ENCODE measurements around the gene SPTBN1.
"Not testable (repeated sequence)": the region's sequence is repeated elsewhere in the genome, so short reads cannot be mapped to it uniquely, and the experiment has no call there.

Gene SPTBN1

DNA sequence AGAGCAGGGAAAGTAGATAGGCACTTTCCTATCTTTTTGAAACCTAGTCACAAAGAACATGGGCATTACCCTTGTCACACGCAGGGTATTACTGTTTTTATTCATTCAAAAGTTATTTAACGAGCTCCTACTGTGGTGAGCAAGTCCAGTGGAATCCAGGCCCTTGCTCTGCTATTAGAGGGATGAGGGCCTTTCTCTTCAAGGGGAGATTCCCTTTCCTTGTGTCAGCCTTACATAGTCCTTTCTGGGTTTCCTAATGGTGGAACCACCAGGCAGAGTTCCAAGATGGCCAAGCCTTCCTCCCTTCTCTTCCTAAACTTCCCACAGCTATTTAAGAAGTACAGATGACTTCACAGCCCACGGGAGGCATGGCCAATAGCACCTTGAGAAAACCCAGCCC lies 64.6 kb downstream of the SPTBN1 start:
- Histone ChIP-seq H3K9me3 (ENCODE audit: control insufficient read depth, low read depth, low read length) (no peaks in the 10 kb centered on the region), H3K36me3 (ENCODE audit: control insufficient read depth, low read depth, low read length) (no peaks in the 10 kb centered on the region), H3K4me3 (ENCODE audit: low read length) (no peak overlapping the region), H3K4me1 (ENCODE audit: control insufficient read depth, low read depth, low read length) (peaks cover 7% of the 10 kb centered on the region), H3K27me3 (ENCODE audit: control insufficient read depth, insufficient read depth, low read length) (no peaks in the 10 kb centered on the region), H3K27ac (ENCODE audit: low read length) (no peak overlapping the region), H3K9ac (ENCODE audit: low read length) (no peak overlapping the region)

DNA sequence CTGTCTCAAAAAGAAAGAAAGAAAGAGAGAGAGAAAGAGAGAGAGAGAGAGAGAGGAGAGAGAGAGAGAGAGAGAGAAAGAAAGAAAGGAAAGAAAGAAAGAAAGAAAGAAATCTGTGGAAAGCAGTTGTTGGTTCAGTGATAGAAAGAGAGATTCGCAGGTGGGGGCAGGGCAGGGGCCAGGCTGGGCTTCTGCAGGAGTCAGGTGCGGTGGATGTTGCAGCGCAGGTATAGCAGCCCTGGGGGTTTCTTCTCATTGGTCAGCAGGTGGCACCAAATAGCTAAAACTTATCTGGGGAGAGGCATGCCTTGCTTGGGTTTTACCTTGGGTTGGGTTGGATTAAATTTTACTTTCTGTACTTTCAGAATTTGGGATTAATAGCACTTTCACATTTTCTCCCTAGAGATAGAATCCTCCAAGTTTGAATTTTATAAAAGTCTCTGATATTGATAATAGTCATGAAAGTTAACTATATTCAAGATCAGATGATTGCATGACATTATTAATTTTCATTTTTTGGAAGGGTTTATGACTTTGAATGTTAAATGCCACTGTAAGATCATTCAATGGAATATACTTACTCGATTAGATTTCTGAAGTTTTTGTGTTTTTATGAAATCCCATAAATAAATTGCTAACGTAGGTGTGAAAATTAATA lies 66.6 kb downstream of the SPTBN1 start:
- peaks cover 7% of the 10 kb centered on the region for H3K36me3 ChIP-seq (ENCODE audit: control insufficient read depth, low read depth, low read length)
- H3K9me3 ChIP-seq (ENCODE audit: control insufficient read depth, low read depth, low read length): no peaks in the 10 kb centered on the region
- H3K4me3 ChIP-seq (ENCODE audit: low read length): no peak overlapping the region
- no peaks in the 10 kb centered on the region for H3K4me1 ChIP-seq (ENCODE audit: control insufficient read depth, low read depth, low read length)
- no peak overlapping the region for H3K27ac ChIP-seq (ENCODE audit: low read length)
- no peak overlapping the region for H3K9ac ChIP-seq (ENCODE audit: low read length)
- no peaks in the 10 kb centered on the region for H3K27me3 ChIP-seq (ENCODE audit: control insufficient read depth, insufficient read depth, low read length)

DNA sequence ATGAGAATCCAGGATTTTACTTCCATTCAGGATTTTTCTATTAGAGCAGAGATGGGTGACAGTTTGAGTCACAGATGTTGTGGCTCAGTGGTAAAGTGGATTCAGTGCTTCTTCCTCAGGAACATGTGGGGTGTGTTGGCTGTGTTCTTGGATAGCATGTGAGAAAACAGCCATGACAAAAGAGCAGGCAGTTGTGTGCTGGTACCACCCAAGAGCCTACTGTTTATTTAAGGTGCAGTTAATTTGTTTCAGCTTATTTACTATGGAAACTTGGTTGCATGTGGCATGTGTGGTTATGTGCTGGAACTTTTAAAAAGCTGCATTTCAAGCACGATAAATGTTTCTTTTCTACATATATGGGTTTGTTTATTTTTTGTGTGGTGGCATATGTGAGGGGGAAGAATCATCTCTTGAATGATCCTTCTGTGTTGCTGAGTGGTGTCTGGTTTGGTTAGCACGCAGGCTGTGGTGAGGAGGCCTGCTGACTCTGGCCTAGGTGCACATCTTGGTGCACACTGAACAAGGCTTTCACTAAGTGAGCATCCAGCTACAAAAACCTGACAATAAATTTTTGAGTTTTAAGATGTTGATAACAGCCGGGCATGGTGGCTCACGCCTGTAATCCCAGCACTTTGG lies 67.3 kb downstream of the SPTBN1 start:
- Histone ChIP-seq H3K4me1 (ENCODE audit: control insufficient read depth, low read depth, low read length) (no peaks in the 10 kb centered on the region), H3K9ac (ENCODE audit: low read length) (no peak overlapping the region), H3K27me3 (ENCODE audit: control insufficient read depth, insufficient read depth, low read length) (no peaks in the 10 kb centered on the region), H3K36me3 (ENCODE audit: control insufficient read depth, low read depth, low read length) (peaks cover 7% of the 10 kb centered on the region), H3K4me3 (ENCODE audit: low read length) (no peak overlapping the region), H3K9me3 (ENCODE audit: control insufficient read depth, low read depth, low read length) (no peaks in the 10 kb centered on the region), H3K27ac (ENCODE audit: low read length) (no peak overlapping the region)

- H3K9ac ChIP-seq (ENCODE audit: low read length): no peak overlapping the region
- H3K4me1 ChIP-seq (ENCODE audit: control insufficient read depth, low read depth, low read length): no peaks in the 10 kb centered on the region
- no peak overlapping the region for H3K4me3 ChIP-seq (ENCODE audit: low read length)
- peaks cover 7% of the 10 kb centered on the region for H3K36me3 ChIP-seq (ENCODE audit: control insufficient read depth, low read depth, low read length)
- no peaks in the 10 kb centered on the region for H3K27me3 ChIP-seq (ENCODE audit: control insufficient read depth, insufficient read depth, low read length)
- H3K9me3 ChIP-seq (ENCODE audit: control insufficient read depth, low read depth, low read length): no peaks in the 10 kb centered on the region
- H3K27ac ChIP-seq (ENCODE audit: low read length): no peak overlapping the region
These were observed 68.3 kb downstream of the SPTBN1 start for GRCh38 chr2:54524226-54524991.

GRCh38 chr2:54525321-54525720 lies 69.2 kb downstream of the SPTBN1 start:
- H3K4me1 ChIP-seq (ENCODE audit: control insufficient read depth, low read depth, low read length): no peaks in the 10 kb centered on the region
- H3K9me3 ChIP-seq (ENCODE audit: control insufficient read depth, low read depth, low read length): no peaks in the 10 kb centered on the region
- no peaks in the 10 kb centered on the region for H3K27me3 ChIP-seq (ENCODE audit: control insufficient read depth, insufficient read depth, low read length)
- H3K27ac ChIP-seq (ENCODE audit: low read length): no peak overlapping the region
- no peak overlapping the region for H3K4me3 ChIP-seq (ENCODE audit: low read length)
- peaks cover 7% of the 10 kb centered on the region for H3K36me3 ChIP-seq (ENCODE audit: control insufficient read depth, low read depth, low read length)
- H3K9ac ChIP-seq (ENCODE audit: low read length): no peak overlapping the region

DNA sequence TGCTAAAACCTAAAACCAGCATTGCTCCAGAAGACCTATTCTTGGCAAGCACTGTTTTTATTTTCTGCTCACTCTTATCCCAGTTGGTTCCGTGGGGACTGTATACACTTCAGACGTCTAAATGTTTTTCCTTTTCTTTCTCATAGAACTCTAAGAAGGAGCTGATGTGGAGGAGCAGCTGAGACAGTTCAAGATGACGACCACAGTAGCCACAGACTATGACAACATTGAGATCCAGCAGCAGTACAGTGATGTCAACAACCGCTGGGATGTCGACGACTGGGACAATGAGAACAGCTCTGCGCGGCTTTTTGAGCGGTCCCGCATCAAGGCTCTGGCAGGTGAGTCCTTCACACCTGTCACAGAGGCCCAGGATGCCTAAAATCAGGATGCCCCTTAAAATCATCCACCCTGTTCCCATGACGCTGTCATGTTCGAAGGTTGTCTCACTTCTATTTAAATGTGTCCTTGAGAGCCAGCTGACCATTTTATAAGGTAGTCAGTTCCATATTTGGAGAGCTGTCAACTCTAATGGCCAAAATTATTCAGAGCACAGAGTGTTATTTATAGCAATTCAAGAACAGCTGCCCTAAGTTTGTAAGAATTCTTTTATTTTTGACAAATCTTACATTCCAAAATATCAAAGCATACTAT lies 70.2 kb downstream of the SPTBN1 start:
- no peaks in the 10 kb centered on the region for H3K9me3 ChIP-seq (ENCODE audit: control insufficient read depth, low read depth, low read length)
- no peak overlapping the region for H3K9ac ChIP-seq (ENCODE audit: low read length)
- H3K4me3 ChIP-seq (ENCODE audit: low read length): no peak overlapping the region
- no peak overlapping the region for H3K27ac ChIP-seq (ENCODE audit: low read length)
- H3K4me1 ChIP-seq (ENCODE audit: control insufficient read depth, low read depth, low read length): no peaks in the 10 kb centered on the region
- H3K36me3 ChIP-seq (ENCODE audit: control insufficient read depth, low read depth, low read length): peaks cover 7% of the 10 kb centered on the region
- H3K27me3 ChIP-seq (ENCODE audit: control insufficient read depth, insufficient read depth, low read length): no peaks in the 10 kb centered on the region

GRCh38 chr2:54528311-54528955 lies 72.3 kb downstream of the SPTBN1 start:
- H3K27me3 ChIP-seq (ENCODE audit: control insufficient read depth, insufficient read depth, low read length): no peaks in the 10 kb centered on the region
- H3K9ac ChIP-seq (ENCODE audit: low read length): no peak overlapping the region
- H3K27ac ChIP-seq (ENCODE audit: low read length): no peak overlapping the region
- H3K9me3 ChIP-seq (ENCODE audit: control insufficient read depth, low read depth, low read length): no peaks in the 10 kb centered on the region
- no peak overlapping the region for H3K4me3 ChIP-seq (ENCODE audit: low read length)
- H3K36me3 ChIP-seq (ENCODE audit: control insufficient read depth, low read depth, low read length): peaks cover 7% of the 10 kb centered on the region
- H3K4me1 ChIP-seq (ENCODE audit: control insufficient read depth, low read depth, low read length): no peaks in the 10 kb centered on the region

GRCh38 chr2:54529518-54529917 lies 73.4 kb downstream of the SPTBN1 start:
- not testable (repeated sequence) for H3K27me3 ChIP-seq (ENCODE audit: control insufficient read depth, insufficient read depth, low read length); H3K4me3 ChIP-seq (ENCODE audit: low read length); H3K4me1 ChIP-seq (ENCODE audit: control insufficient read depth, low read depth, low read length); H3K9ac ChIP-seq (ENCODE audit: low read length); H3K27ac ChIP-seq (ENCODE audit: low read length); H3K36me3 ChIP-seq (ENCODE audit: control insufficient read depth, low read depth, low read length); H3K9me3 ChIP-seq (ENCODE audit: control insufficient read depth, low read depth, low read length)

DNA sequence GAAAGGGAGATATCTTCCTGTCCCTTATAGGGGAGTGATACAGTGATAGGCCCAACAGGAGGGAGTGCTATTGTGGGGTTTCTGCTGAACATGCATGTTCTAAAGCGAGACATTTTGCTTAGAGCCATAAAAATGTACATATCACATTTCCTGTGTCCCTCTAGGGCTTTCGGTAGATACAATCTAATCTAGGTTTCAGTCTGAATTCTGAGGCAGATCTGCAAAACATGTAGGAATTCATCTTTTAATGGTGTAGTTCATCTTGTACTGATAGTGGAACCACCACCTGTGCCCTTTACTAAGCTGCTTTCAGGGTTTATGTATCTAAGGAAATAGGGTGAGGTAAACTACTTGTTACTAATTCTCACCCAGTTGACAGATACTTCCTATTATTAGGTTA lies 73.8 kb downstream of the SPTBN1 start:
- Histone ChIP-seq H3K4me1 (ENCODE audit: control insufficient read depth, low read depth, low read length) (no peaks in the 10 kb centered on the region), H3K4me3 (ENCODE audit: low read length) (no peak overlapping the region), H3K27ac (ENCODE audit: low read length) (no peak overlapping the region)

DNA sequence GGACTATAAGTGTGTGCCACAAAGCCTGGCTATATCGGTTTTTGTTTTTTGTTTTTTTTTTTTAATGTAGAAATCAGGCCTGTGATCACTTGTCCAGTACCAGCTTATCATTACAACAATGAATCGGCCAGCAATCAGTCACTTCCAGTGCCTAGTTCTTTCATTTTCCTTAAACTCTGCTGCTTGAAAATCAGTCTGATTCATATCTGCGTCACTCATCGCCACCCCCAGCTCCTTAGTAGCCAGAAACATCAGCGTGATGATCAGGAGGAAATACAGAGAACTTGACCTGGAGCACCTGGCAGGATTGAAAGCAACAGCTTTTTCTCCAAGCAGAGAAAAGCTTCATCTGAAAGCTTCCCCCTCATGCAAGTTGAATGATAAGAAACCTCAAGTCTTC lies 75.4 kb downstream of the SPTBN1 start:
- H3K36me3 ChIP-seq (ENCODE audit: control insufficient read depth, low read depth, low read length): peaks cover 5% of the 10 kb centered on the region
- H3K27me3 ChIP-seq (ENCODE audit: control insufficient read depth, insufficient read depth, low read length): no peaks in the 10 kb centered on the region
- H3K27ac ChIP-seq (ENCODE audit: low read length): no peak overlapping the region
- H3K4me1 ChIP-seq (ENCODE audit: control insufficient read depth, low read depth, low read length): no peaks in the 10 kb centered on the region
- no peak overlapping the region for H3K4me3 ChIP-seq (ENCODE audit: low read length)
- H3K9ac ChIP-seq (ENCODE audit: low read length): no peak overlapping the region
- no peaks in the 10 kb centered on the region for H3K9me3 ChIP-seq (ENCODE audit: control insufficient read depth, low read depth, low read length)

More for the DNA sequence above, 73.8 kb downstream of the SPTBN1 start:
- Histone ChIP-seq H3K9me3 (ENCODE audit: control insufficient read depth, low read depth, low read length) (no peaks in the 10 kb centered on the region), H3K9ac (ENCODE audit: low read length) (no peak overlapping the region), H3K27me3 (ENCODE audit: control insufficient read depth, insufficient read depth, low read length) (no peaks in the 10 kb centered on the region), H3K36me3 (ENCODE audit: control insufficient read depth, low read depth, low read length) (peaks cover 7% of the 10 kb centered on the region)

- no peaks in the 10 kb centered on the region for H3K27me3 ChIP-seq (ENCODE audit: control insufficient read depth, insufficient read depth, low read length)
- no peaks in the 10 kb centered on the region for H3K4me1 ChIP-seq (ENCODE audit: control insufficient read depth, low read depth, low read length)
- H3K27ac ChIP-seq (ENCODE audit: low read length): no peak overlapping the region
- H3K9me3 ChIP-seq (ENCODE audit: control insufficient read depth, low read depth, low read length): no peaks in the 10 kb centered on the region
- H3K4me3 ChIP-seq (ENCODE audit: low read length): no peak overlapping the region
- no peak overlapping the region for H3K9ac ChIP-seq (ENCODE audit: low read length)
- H3K36me3 ChIP-seq (ENCODE audit: control insufficient read depth, low read depth, low read length): no peaks in the 10 kb centered on the region
These were observed 78.1 kb downstream of the SPTBN1 start for GRCh38 chr2:54534221-54534620.
